Epithelial cell of esophagus (primary cell): Measurements from ENCODE around the gene SHISAL1.

Source experiments
- DNase-seq: peaks from one replicate; pipeline ENCODE4 v3.0.0; 2010; ENCODE audit warnings: low read depth
- H3K4me3 ChIP-seq: 2 replicates; pipeline ENCODE4 v1.5.1; 2011; ENCODE audit warnings: mild to moderate bottlenecking, low read length, control low read depth
- CTCF ChIP-seq: IDR thresholded peaks from 2 replicates; pipeline ENCODE4 v1.5.1; 2011; ENCODE audit warnings: low read depth, mild to moderate bottlenecking, low read length, control low read depth, inconsistent platforms; ENCODE audit not compliant: insufficient read depth; ENCODE audit errors: missing control alignments

SHISAL1 gene

GRCh38 chr22:44229809-44230208, 82.9 kb downstream of the SHISAL1 start:
- DNase-seq: peak; percentile 59
- H3K4me3 ChIP-seq: no peak overlapping the region
- TF ChIP-seq CTCF: no peak

DNA sequence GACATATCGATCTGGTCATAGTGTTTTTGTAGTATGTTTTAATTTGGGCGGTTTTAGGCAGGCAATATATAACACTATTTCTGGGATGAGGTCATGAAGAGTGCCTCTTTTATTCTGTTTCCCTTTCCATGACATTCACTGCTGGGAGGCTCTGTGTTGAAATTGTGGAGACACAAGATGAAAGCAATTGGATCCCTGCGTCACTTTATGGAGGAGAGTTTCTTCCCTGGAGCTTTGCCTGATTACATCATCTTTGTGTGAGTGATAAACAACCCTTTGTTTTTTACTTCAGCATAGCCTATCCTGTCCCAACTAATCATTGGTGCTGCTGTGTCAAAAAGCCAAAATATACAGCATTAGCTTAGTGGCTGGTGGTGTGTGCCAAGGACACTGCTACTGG, 83.4 kb downstream of the SHISAL1 start:
- no peak overlapping the region for H3K4me3 ChIP-seq
- DNase-seq: peak; percentile 70
- no peak for TF ChIP-seq CTCF

GRCh38 chr22:44225812-44226211, 86.9 kb downstream of the SHISAL1 start:
- no peak overlapping the region for H3K4me3 ChIP-seq
- no peak for TF ChIP-seq CTCF
- no peak for DNase-seq

DNA sequence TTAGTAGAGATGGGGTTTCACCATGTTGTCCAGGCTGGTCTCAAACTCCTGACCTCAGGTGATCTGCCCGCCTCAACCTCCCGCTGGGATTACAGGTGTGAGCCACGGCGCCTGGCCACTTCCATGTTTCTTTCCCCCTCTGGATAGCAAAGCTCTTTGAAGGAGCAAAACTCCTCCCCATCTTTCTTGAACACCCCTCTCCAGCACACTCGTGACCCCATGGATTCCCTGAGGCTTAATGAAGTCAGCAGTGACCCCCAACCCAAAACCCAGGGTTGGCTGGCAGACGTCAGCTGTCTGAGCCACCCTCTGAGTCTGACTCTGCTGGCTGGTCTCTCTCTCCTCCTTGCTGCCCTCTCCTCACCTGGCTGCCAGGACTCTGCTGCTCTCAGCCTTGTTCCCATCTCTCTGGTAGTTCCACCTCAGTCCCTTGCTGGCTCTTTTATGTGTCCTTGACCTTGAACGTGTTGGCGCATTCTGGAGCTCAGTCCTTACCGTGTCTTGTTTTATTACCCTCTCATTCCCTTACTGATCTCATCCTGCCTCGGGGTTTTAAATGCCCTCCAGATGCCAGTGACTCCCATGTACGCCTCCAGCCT, 87.6 kb downstream of the SHISAL1 start:
- TF ChIP-seq CTCF: no peak
- DNase-seq: no peak
- no peak overlapping the region for H3K4me3 ChIP-seq

- TF ChIP-seq CTCF: no peak
- DNase-seq: peak; percentile 80
Measured at GRCh38 chr22:44224166-44224565, 88.6 kb downstream of the SHISAL1 start.

GRCh38 chr22:44221710-44222475, 90.9 kb downstream of the SHISAL1 start:
- no peak overlapping the region for H3K4me3 ChIP-seq
- no peak for DNase-seq
- TF ChIP-seq CTCF: no peak

More at GRCh38 chr22:44224166-44224565, 88.6 kb downstream of the SHISAL1 start:
- H3K4me3 ChIP-seq: no peak overlapping the region
